ENCODE data around the gene DGKQ.

Gene DGKQ

DNA sequence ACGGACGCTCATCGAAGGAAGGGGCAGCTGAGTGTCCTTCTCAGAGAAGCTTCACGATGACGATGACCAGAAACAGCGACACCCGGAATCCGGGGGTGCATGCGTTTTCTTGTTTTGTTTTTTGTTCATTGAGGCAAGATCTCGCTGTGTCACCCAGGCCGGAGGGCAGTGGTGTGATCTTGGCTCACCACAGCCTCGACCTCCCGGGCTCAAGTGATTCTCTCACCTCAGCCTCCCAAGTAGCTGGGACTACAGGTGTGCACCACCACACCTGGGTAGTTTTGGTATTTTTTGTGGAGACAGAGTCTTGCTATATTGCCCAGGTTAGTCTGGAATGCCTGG lies 19.8 kb downstream of the DGKQ start:
- TF ChIP-seq SUZ12 (IDR thresholded peaks at IDR 0.05; ENCODE audit: extremely low read depth, insufficient read depth, insufficient read length) (no peak), ZNF274 (IDR thresholded peaks at IDR 0.05; ENCODE audit: low read depth, low read length) (no peak), YY1 (IDR thresholded peaks at IDR 0.05; ENCODE audit: insufficient read depth, insufficient read length) (no peak)
- no peak for DNase-seq (ENCODE audit: low read depth, low spot score)
- peaks cover 21% of the 10 kb centered on the region for H3K36me3 ChIP-seq (ENCODE audit: insufficient read depth, insufficient read length, low read length)

DNA sequence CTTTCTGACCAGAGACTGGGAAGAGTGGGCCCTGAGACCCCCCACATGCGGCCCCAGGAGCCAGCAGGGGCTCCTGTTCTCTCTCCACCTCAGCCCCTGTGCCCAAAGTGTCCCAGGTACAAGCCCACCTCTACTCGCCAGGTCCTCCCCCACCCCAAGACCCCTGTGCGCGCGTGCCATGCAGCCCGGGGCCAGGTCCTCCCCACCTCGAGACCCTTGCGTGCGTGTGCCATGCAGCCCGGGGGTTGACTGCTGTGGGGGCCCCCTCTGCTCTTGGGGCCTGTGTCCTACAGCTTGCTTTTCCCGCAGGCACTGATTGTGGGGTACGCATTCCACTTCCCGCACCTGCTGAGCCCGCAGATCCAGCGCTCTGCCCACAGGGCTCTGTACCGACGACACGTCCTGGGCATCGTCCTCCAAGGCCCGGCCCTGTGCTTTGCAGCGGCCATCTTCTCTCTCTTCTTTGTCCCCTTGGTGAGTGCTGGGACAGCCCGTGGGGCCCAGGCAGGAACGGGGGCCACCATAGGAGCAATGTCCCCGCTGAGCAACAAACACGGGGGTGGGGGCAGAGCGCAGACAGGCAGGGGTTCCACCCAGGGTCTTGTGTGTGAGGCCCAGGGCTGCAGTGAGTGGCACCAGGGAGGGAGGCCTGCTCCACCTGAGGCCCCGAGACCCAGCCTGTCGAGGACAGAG lies 20.3 kb downstream of the DGKQ start:
- Histone ChIP-seq H3K9me3 (ENCODE audit: insufficient read depth, low read length) (no peaks in the 10 kb centered on the region), H3K4me3 (ENCODE audit: insufficient read length, low read depth) (no peak overlapping the region), H3K4me1 (ENCODE audit: insufficient read depth, insufficient read length) (peaks cover 20% of the 10 kb centered on the region), H3K27me3 (ENCODE audit: insufficient read depth, insufficient read length) (no peaks in the 10 kb centered on the region), H3K36me3 (ENCODE audit: insufficient read depth, insufficient read length, low read length) (peaks cover 16% of the 10 kb centered on the region), H3K9ac (ENCODE audit: insufficient read length, low read depth) (no peak overlapping the region)
- no peak for DNase-seq (ENCODE audit: low read depth, low spot score)
- TF ChIP-seq YY1 (IDR thresholded peaks at IDR 0.05; ENCODE audit: insufficient read depth, insufficient read length): no peak
- TF ChIP-seq ZNF274 (IDR thresholded peaks at IDR 0.05; ENCODE audit: low read depth, low read length): no peak
- no peak for TF ChIP-seq SUZ12 (IDR thresholded peaks at IDR 0.05; ENCODE audit: extremely low read depth, insufficient read depth, insufficient read length)

More for the DNA sequence above, 19.8 kb downstream of the DGKQ start:
- no peaks in the 10 kb centered on the region for H3K27me3 ChIP-seq (ENCODE audit: insufficient read depth, insufficient read length)
- no peak overlapping the region for H3K9ac ChIP-seq (ENCODE audit: insufficient read length, low read depth)
- H3K4me1 ChIP-seq (ENCODE audit: insufficient read depth, insufficient read length): peaks cover 17% of the 10 kb centered on the region
- no peaks in the 10 kb centered on the region for H3K9me3 ChIP-seq (ENCODE audit: insufficient read depth, low read length)
- H3K4me3 ChIP-seq (ENCODE audit: insufficient read length, low read depth): no peak overlapping the region

DNA sequence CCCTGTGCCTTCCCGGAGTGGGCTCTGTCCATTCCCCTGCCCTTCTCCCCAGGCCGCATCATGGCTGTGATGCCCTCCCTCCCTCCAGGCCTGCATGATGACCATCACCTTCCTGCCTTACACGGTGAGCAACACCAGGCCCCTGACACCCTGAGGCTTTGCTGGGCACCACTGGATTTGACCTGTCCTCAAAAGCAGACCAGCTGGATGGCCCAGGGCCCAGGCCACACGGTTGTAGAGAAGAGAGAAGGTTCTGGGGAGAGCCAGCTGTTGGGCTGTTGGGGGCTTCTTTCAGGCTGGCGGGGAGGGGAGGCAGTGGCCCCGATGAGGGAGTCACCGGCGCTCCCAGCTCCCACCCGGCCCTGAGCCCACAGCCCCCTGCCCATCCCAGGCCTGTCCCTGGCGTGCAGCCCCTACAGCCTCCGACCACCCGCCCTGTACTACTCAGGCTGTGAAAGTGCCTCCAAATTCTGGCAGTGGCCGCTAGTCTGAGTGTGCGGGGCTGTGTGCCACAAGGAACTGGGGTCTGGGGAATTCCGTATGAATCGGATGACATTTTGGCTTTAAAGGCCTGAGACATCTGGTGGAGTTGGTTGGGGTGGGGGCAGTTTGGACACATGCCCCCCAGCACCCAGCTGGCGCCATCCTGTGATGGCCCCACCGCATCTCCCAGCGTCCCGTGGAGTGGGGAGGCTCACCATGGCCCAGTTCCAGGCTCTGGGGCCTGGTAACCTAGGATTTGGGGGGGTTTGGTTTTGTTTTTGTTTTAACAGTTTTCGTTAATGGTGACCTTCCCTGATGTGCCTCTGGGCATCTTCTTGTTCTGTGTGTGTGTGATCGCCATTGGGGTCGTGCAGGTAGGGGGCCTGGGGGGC lies 21.5 kb downstream of the DGKQ start:
- H3K9me3 ChIP-seq (ENCODE audit: insufficient read depth, low read length): no peaks in the 10 kb centered on the region
- no peak for DNase-seq (ENCODE audit: low read depth, low spot score)
- peaks cover 26% of the 10 kb centered on the region for H3K4me1 ChIP-seq (ENCODE audit: insufficient read depth, insufficient read length)
- H3K27me3 ChIP-seq (ENCODE audit: insufficient read depth, insufficient read length): no peaks in the 10 kb centered on the region
- no peak for TF ChIP-seq SUZ12 (IDR thresholded peaks at IDR 0.05; ENCODE audit: extremely low read depth, insufficient read depth, insufficient read length)
- no peak for TF ChIP-seq ZNF274 (IDR thresholded peaks at IDR 0.05; ENCODE audit: low read depth, low read length)
- no peak for TF ChIP-seq YY1 (IDR thresholded peaks at IDR 0.05; ENCODE audit: insufficient read depth, insufficient read length)
- no peak overlapping the region for H3K4me3 ChIP-seq (ENCODE audit: insufficient read length, low read depth)
- H3K9ac ChIP-seq (ENCODE audit: insufficient read length, low read depth): peak overlapping the region; percentile 24
- H3K36me3 ChIP-seq (ENCODE audit: insufficient read depth, insufficient read length, low read length): peaks cover 10% of the 10 kb centered on the region

GRCh38 chr4:951186-951585 lies 22.2 kb downstream of the DGKQ start:
- no peak for DNase-seq (ENCODE audit: low read depth, low spot score)
- H3K9me3 ChIP-seq (ENCODE audit: insufficient read depth, low read length): no peaks in the 10 kb centered on the region
- peak overlapping the region; percentile 24 for H3K9ac ChIP-seq (ENCODE audit: insufficient read length, low read depth)
- no peak overlapping the region for H3K4me3 ChIP-seq (ENCODE audit: insufficient read length, low read depth)
- H3K36me3 ChIP-seq (ENCODE audit: insufficient read depth, insufficient read length, low read length): peaks cover 10% of the 10 kb centered on the region
- TF ChIP-seq SUZ12 (IDR thresholded peaks at IDR 0.05; ENCODE audit: extremely low read depth, insufficient read depth, insufficient read length) (no peak), YY1 (IDR thresholded peaks at IDR 0.05; ENCODE audit: insufficient read depth, insufficient read length) (no peak), ZNF274 (IDR thresholded peaks at IDR 0.05; ENCODE audit: low read depth, low read length) (no peak)
- H3K27me3 ChIP-seq (ENCODE audit: insufficient read depth, insufficient read length): no peaks in the 10 kb centered on the region
- peaks cover 28% of the 10 kb centered on the region for H3K4me1 ChIP-seq (ENCODE audit: insufficient read depth, insufficient read length)

GRCh38 chr4:950136-951020 lies 23.0 kb downstream of the DGKQ start:
- H3K36me3 ChIP-seq (ENCODE audit: insufficient read depth, insufficient read length, low read length): peaks cover 8% of the 10 kb centered on the region
- no peaks in the 10 kb centered on the region for H3K9me3 ChIP-seq (ENCODE audit: insufficient read depth, low read length)
- no peak overlapping the region for H3K4me3 ChIP-seq (ENCODE audit: insufficient read length, low read depth)
- peaks cover 29% of the 10 kb centered on the region for H3K4me1 ChIP-seq (ENCODE audit: insufficient read depth, insufficient read length)
- no peak for DNase-seq (ENCODE audit: low read depth, low spot score)
- no peak overlapping the region for H3K9ac ChIP-seq (ENCODE audit: insufficient read length, low read depth)
- no peaks in the 10 kb centered on the region for H3K27me3 ChIP-seq (ENCODE audit: insufficient read depth, insufficient read length)
- TF ChIP-seq ZNF274 (IDR thresholded peaks at IDR 0.05; ENCODE audit: low read depth, low read length) (no peak), YY1 (IDR thresholded peaks at IDR 0.05; ENCODE audit: insufficient read depth, insufficient read length) (no peak), SUZ12 (IDR thresholded peaks at IDR 0.05; ENCODE audit: extremely low read depth, insufficient read depth, insufficient read length) (no peak)

DNA sequence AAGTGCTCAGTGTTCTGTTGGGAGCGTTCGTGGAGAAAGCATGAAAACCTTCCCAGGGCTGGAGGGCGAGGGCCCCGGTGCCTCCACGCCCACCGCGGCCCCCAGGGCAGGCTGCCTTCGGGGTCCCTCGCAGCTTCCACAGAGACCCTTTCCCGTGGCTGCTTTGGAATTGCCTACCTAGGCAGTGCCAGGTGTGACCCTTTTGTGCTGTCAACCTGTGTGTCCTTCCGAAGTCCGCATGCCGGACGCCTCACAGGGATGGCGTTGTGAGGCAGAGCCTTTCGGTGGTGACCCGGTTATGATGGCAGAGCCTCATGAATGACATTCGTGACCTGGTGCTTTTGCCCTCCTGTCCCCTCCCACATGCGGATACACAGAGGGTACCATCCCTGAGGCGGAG lies 23.7 kb downstream of the DGKQ start:
- H3K4me1 ChIP-seq (ENCODE audit: insufficient read depth, insufficient read length): peaks cover 32% of the 10 kb centered on the region
- peaks cover 5% of the 10 kb centered on the region for H3K36me3 ChIP-seq (ENCODE audit: insufficient read depth, insufficient read length, low read length)
- H3K4me3 ChIP-seq (ENCODE audit: insufficient read length, low read depth): no peak overlapping the region
- H3K9me3 ChIP-seq (ENCODE audit: insufficient read depth, low read length): no peaks in the 10 kb centered on the region
- no peak for DNase-seq (ENCODE audit: low read depth, low spot score)
- H3K27me3 ChIP-seq (ENCODE audit: insufficient read depth, insufficient read length): no peaks in the 10 kb centered on the region
- no peak for TF ChIP-seq SUZ12 (IDR thresholded peaks at IDR 0.05; ENCODE audit: extremely low read depth, insufficient read depth, insufficient read length)
- TF ChIP-seq YY1 (IDR thresholded peaks at IDR 0.05; ENCODE audit: insufficient read depth, insufficient read length): no peak
- no peak for TF ChIP-seq ZNF274 (IDR thresholded peaks at IDR 0.05; ENCODE audit: low read depth, low read length)
- no peak overlapping the region for H3K9ac ChIP-seq (ENCODE audit: insufficient read length, low read depth)

Data from NT2/D1 (cell line).